ENCODE results near the gene LRBA. TPM values are rescaled to one million over a fixed set of nuclear protein-coding genes. Genes with fewer than 3 reads are reported as not detected.

The LRBA gene
- total RNA-seq, 1 donor: 38.4 TPM

- no peak overlapping the region for H3K4me3 ChIP-seq (ENCODE audit: low read depth, low read length)
- DNase-seq (ENCODE audit: low read depth): no peak
- TF ChIP-seq, protein P1, sequence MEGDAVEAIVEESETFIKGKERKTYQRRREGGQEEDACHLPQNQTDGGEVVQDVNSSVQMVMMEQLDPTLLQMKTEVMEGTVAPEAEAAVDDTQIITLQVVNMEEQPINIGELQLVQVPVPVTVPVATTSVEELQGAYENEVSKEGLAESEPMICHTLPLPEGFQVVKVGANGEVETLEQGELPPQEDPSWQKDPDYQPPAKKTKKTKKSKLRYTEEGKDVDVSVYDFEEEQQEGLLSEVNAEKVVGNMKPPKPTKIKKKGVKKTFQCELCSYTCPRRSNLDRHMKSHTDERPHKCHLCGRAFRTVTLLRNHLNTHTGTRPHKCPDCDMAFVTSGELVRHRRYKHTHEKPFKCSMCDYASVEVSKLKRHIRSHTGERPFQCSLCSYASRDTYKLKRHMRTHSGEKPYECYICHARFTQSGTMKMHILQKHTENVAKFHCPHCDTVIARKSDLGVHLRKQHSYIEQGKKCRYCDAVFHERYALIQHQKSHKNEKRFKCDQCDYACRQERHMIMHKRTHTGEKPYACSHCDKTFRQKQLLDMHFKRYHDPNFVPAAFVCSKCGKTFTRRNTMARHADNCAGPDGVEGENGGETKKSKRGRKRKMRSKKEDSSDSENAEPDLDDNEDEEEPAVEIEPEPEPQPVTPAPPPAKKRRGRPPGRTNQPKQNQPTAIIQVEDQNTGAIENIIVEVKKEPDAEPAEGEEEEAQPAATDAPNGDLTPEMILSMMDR (IDR thresholded peaks at IDR 0.05; ENCODE audit: insufficient read depth, low read depth, low read length): no peak
Observed at GRCh38 chr4:150322646-150323045, 692.4 kb downstream of the LRBA start.

DNA sequence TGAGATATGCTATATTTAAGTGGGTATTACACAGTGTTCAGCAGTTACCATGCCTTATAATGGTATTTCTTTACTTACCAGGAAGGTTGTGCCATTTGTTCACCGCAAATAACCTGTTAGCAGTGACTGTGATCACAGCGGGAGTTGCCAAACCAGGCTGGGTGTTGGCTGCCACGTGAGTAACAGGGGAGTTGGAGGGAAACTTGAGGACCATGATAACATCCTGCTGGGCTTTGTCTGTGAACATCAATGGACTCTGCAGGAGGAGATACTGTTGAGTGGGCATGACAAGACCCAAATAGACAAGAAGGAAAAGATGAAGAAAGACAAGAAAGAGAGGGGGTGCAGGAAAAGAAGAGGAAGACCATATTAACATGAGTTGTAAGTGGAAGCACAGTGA, 694.0 kb downstream of the LRBA start:
- H3K4me3 ChIP-seq (ENCODE audit: low read depth, low read length): no peak overlapping the region
- DNase-seq (ENCODE audit: low read depth): no peak
- TF ChIP-seq, protein P1 (IDR thresholded peaks at IDR 0.05; ENCODE audit: insufficient read depth, low read depth, low read length): no peak

DNA sequence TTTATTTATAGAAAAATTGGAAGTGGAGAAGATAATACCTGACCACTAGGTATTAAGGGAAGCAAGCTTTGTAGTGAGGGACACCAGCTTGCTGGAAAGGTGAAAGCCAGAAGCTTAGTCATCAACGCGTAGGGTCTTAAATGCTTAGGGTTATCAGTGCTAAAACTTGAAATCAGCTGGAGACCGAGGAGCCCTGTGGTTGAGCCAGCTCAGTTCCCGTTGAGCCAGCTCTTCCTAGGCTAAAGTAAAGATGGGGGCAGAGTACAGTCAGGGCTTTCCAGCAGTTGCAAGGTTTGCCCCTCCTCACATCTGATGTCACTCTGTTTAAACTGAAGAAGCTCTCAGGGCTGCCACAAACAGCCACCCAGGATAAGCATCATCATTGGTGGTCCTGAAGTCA, 696.1 kb downstream of the LRBA start:
- DNase-seq (ENCODE audit: low read depth): no peak
- no peak overlapping the region for H3K4me3 ChIP-seq (ENCODE audit: low read depth, low read length)
- TF ChIP-seq, protein P1 (IDR thresholded peaks at IDR 0.05; ENCODE audit: insufficient read depth, low read depth, low read length): no peak

DNA sequence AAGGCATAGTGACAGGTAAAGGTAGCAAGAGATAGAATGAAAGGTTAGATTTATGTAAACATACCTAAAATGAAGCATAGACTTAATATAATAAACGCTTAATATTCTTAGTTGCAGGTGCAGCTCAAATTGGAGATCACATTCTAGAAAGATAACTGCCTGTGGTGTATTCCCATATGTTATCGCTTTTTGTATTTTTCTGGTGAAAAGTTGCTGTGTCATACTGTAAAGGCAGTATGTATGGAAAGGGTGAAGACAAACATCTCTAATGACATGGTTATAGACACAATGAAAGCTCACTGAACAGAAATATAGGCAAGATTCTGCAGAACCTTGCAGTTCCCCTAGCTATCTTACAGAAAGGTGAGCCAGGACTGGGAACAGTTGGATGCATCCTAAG, 696.6 kb downstream of the LRBA start:
- no peak overlapping the region for H3K4me3 ChIP-seq (ENCODE audit: low read depth, low read length)
- DNase-seq (ENCODE audit: low read depth): no peak
- TF ChIP-seq, protein P1 (IDR thresholded peaks at IDR 0.05; ENCODE audit: insufficient read depth, low read depth, low read length): no peak

DNA sequence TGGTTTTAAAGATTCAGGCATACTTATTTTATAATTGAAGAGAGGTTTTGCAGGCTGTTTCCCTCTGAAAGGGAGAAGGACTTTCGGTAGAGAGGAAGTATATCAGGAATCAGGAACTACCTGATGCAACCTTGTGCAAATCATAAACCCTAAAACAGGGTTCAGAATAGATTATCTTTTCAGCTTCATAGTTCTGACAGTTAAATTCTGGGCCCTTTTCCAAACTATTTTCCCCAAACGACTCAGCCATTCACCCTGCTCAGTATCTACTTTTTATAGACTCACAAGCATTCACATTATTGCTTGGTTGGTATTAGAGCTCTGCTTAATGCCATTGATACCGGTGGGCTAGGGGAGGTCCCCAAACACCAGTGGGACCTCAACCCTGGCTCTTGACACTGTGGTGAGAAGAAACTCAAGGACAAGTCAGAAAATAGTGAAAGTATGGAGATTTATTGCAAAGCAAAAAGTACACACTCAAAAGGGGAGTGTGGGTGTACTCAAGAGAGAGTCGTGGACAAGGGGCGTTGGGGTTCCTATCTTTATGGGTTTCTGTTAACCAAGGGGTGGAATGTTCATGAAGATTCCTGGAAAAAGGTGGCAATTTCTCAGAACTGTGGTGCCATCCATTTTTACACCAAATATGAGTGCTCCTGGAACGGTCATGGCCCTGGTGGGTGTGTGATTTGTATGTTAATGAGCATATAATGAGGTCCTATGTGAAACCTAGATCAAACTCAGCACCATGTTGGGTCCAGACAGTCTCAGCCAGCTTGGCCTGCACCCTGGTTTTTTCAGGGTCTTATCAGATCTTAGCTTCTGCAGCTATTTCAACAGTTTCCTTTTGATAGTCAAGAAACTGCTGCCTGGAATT, 698.5 kb downstream of the LRBA start:
- TF ChIP-seq, protein P1 (IDR thresholded peaks at IDR 0.05; ENCODE audit: insufficient read depth, low read depth, low read length): no peak
- peak; percentile 67 for DNase-seq (ENCODE audit: low read depth)
- H3K4me3 ChIP-seq (ENCODE audit: low read depth, low read length): no peak overlapping the region

- TF ChIP-seq, protein P1 (IDR thresholded peaks at IDR 0.05; ENCODE audit: insufficient read depth, low read depth, low read length): no peak
- no peak for DNase-seq (ENCODE audit: low read depth)
- H3K4me3 ChIP-seq (ENCODE audit: low read depth, low read length): no peak overlapping the region
Observed at GRCh38 chr4:150315691-150316090, 699.4 kb downstream of the LRBA start.

Data from fibroblast of villous mesenchyme (primary cell).